Activated CD8-positive, alpha-beta memory T cell treated with anti-CD3 and anti-CD28 coated beads for 48 hours (primary cell): ENCODE results near the gene SIGLEC10.
"Not testable (repeated sequence)": the region's sequence is repeated elsewhere in the genome, so short reads cannot be mapped to it uniquely, and the experiment has no call there.

ENCODE experiments used
- DNase-seq, 3 experiments: peaks; one replicate each; pipeline ENCODE4 v3.0.0-alpha.2; 2020; ENCODE audit warnings: low read depth in 2 of 3, low spot score in 2 of 3

SIGLEC10 gene

DNA sequence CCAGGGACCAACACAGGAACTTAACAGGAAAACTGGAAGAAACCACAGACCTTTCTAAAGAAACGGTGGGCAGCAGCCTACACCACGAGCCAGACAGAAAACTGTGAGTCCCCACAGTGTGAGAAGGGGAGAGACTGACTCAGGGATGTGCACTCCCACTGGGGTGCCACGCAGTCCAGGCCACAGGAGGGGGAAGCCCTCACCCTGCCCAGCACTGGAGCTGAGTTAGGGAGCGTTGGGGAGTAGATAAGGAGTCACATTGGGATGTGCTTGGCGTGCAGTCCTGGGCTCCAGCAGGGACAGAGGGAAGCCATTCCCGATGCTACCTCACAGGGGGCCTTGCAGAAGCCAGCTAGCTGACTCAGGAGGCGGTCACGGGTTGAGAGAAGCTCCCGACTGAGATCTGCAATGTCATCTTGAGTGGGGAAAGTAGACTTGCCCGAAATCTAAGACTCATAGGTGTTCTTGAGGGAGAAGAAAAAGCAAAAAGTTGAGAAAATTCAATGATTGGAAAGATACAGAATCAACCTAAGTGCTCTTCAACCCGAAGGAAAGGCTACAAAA is 23.5 kb upstream of the SIGLEC10 start:
- peak; percentile 51 to 58 (median 57) for DNase-seq

DNA sequence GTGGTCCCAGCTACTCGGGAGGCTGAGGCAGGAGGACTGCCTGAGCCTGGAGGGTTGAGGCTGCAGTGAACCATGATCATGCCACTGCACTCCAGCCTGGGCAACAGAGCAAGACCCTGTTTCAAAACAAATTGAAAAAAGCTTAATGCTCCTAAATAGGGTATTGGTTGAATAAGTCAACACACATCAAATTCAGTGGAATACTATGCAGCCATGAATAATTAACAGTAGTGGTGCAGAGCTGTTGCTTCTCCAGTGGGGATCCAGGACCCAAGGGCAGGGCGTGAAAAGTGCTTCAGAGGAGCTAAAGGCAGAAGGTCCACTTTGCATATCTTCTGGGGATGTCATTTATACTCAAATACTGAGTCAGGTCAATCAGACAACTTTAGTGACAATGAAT is 22.6 kb upstream of the SIGLEC10 start:
- DNase-seq: no peak

DNA sequence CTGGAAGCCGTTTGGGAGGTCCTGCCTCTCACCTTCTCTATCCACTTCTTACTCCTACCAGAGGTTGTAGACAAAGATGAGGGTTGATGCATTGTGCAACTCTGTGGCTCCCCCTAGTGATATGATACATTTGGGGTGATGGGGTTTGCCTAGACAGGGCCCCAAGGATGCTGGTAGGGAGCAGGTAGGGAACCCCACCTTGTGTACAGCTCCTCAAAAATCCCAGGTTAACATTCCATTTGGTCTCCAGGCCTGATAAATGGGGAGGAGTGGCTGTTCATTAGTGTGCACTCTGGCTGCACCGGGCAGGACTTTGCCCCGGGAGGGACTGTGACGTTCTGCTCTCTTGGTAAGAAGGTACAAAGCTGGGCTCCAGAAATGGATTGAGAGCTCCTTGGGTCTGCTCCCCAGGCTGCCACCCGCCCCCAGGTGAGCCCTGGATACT is 21.6 kb upstream of the SIGLEC10 start:
- DNase-seq: no peak

DNA sequence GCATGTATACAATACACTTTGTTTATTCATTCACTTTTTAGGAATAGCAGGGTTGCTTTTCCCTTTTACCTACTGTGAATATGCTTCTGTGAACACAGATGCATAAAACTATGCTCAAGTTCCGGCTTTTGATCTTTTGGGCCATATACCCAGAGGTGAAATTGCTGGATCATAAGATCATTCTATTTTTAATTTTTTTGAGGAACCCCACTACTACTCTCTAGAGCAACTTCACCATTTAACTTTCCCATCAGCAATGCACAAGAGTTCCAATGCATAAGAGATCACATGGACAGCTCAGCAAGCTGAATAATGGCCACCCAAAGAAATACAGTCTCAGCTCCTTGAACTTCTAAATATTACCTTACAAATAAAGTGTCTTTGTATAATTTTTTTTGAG is 17.0 kb upstream of the SIGLEC10 start:
- no peak for DNase-seq

DNA sequence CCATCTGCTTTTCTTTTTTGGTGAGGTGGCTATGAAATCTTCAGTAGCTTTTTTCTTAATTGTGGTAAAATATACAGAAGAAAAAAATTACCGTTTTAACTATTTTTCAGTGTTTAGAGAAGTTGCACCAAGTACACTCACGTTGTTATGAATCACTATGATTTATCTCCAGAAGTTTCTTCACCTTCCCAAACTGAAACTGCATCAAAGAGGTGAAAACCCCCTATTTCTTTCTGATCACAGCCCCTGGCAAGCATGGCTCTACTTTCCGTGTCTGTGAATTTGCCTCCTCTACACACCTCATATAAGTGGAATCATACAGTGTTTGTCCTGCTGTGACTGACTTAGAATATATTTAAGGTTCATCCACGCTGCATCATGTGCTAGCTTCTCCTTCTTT is 15.6 kb upstream of the SIGLEC10 start:
- DNase-seq: no peak

DNA sequence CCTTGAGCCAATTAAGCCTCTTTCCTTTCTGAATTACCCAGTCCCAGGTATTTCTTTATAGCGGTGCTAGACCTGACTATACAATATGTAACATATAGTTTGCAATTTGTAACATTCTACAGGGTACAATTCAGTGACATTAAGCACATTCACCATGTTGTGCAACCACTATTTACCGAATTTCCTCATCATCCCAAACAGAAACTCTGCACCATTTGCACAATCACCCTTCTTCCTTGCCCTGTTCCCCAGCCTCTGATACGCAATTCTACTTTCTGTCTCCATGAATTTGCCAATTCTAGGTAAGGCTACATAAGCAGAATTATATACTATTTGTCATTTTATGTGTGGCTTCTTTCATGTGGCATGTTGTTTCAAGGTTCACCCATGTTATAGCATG is 13.7 kb upstream of the SIGLEC10 start:
- DNase-seq: no peak

DNA sequence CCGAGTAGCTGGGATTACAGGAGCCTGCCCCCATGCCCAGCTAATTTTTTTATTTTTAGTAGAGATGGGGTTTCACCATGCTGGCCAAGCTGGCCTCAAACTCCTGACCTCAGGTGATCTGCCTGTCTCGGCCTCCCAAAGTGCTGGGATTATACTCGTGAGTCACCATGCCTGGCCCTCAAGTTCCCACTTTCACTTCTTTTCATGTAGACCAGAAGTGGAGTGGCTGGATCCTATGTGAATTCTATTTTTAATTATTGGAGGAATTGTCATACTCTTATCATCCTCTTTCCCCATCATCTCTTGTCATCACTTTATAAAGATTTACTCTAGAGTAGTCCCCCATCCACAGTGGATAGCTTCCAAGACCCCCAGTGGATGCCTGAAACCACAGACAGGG is 12.8 kb upstream of the SIGLEC10 start:
- DNase-seq: no peak

DNA sequence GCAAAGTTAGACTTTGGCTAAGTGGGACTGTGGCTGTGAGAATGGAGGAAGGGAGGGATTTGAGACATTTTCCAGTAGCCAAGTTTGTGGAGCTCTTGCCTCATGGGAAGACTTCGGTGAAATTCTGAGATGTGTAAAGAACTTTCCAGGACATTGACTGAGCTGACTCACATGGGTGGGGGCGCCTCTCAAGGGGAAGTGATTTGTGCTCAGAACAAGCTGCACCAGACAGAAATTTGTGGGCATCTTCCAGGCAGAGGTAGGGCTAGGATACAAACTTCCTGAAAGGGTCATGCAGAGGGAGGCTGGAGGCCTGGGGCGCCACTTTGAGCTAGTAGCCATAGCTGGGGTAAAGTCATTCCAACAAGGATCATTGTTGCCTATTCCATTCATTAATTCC is 9.8 kb upstream of the SIGLEC10 start:
- DNase-seq: no peak

DNA sequence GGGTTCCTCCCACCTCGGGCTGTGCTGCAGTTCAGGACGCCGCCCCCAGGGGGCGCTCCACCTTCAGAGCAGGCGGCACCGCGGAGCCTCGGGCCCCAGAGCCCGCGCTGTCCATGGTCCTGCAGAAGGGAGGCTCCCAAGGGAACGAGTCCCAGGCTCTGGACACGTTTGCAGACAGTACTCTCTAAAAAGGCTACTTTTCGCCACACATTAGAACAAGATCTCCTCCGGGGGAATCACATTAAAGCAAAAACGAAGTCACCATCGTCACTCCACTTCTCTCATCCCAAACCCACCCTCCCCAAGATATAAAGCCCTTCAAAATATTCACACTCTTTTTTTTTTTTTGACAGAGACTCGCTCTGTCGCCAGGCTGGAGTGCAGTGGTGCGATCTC is 4.6 kb upstream of the SIGLEC10 start:
- DNase-seq: peak; percentile 58 to 99 (median 97)

DNA sequence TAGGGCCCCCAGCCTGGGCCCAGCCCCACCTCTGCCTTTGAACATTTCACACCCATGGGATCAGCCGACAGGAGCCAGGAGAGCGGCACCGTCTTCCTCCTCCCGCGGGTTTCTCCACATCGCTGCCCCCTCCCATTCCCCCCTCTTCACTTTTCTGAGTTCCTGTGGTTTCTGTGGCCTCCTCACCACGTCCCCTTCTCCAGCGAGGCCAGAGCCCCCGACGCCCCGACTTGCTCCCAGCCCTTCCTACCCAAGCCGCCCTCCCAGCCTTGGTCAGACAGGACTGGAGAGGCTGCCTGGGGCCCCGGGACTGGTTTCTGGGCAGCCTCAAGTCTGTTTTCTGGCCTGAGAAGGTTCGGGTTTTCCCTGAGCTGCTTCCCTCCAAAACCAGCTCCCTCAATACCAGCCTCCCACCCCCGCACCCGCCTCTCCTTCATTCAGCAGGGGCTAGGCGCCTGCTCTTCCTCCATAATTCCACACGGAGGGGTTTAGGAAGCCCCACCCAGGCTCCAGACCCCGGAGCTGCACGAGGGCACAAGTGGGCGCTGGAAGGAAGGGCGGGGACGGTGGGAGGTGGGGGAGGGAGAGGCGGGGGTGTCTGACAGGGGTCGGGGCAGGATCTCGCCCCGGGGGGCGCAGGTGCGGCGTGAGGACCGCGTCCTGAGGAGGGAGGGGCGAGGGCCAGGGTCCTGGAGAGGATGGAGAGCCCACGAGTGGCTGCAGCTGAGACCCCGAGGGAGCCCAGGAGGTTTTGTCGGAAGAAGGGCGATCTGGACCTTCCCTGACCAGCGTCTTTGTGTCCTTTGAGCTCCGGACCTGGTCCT is 4.0 kb upstream of the SIGLEC10 start:
- no peak for DNase-seq

DNA sequence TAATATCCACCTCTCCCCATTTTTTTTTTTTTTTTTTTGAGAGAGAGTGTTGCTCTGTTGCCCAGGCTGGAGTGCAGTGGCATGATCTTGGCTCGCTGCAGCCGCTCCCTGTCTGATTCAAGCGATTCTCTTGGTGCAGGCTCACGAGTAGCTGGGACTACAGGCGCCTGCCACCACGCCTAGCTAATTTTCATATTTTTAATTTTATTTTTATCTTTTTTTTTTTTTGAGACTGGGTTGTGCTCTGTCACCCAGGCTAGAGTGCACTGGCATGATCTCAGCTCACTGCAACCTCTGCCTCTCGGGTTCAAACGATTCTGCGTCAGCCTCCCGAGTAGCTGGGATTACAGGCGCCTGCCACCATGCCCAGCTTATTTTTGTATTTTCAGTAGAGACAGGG is 3.1 kb upstream of the SIGLEC10 start:
- not testable (repeated sequence) for DNase-seq

DNA sequence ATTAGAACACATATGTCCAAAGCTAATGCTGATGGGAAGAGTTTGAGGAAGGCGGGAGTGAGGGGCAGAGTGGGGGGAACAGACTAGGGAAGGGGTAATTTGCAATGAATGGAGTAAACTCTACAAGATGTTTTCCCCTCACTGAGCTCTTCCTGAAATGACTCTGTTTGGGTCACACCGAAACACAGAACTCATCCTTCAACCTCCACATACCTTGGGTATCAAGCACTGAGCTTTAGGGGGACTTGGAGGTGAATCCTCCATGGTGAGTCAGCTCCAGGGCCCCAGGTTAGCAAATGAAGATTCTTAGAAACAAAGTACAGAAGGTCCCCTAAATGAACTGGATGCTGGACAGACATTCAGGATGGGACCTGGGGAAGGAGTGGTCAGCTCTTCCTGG is 1.3 kb upstream of the SIGLEC10 start:
- no peak for DNase-seq

DNA sequence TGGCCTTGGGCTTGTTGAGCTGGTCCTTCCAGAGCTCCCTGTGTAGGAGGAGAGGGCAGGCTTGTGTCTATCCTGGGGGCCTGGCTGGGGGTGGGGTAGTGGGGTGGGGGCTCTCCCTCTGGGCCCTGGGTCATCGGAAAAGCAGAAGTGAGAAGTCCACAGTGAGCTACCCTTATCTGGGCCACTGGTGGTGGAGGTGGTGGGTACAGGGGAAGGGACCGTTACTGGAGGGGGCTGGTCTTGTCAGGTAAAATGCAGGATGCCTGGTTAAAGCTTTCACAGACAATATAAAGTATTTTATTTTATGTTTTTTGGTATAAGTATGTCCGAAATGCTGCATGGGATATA is 342 bp upstream of the SIGLEC10 start:
- DNase-seq: no peak

DNA sequence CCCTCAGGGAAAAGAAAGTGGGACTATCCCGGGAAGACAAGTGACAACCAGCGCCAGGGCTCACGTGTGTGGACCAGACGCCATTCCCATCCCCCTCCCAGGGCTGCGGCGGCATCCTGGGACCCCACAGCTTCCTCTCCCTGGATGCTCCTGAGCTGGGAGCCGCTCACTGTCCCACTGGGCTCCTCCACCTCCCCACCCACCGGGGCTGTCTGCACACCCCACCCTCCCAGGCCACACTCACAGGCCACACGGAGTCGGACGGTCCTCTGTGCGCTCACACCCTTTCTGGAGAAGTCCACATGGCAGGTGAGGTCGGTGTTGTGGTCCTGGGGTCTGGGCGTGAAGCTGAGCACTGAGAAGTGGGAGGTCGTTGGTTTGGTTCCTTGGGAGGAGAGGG is 1.0 kb downstream of the SIGLEC10 start:
- DNase-seq: not testable (repeated sequence)

DNA sequence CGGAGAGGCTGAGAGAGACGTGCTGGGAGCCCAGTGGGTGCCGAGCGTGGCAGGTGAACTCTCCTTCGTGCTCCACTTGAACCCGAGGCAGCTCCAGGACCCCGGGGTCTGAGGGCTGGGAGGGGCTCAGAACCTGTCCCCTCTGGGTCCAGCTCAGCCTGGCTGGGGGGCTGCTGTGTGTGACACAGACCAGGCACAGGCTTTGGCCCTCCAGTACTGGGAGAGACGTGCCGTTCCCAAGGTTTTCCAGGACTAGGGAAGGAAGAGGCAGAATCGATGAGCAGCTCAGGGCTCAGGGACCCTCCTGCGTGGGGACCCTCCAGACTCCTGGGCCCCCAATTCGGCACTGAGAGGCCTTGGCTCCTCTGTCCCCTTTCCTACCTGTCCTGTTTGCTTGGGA is 2.3 kb downstream of the SIGLEC10 start:
- DNase-seq: no peak

DNA sequence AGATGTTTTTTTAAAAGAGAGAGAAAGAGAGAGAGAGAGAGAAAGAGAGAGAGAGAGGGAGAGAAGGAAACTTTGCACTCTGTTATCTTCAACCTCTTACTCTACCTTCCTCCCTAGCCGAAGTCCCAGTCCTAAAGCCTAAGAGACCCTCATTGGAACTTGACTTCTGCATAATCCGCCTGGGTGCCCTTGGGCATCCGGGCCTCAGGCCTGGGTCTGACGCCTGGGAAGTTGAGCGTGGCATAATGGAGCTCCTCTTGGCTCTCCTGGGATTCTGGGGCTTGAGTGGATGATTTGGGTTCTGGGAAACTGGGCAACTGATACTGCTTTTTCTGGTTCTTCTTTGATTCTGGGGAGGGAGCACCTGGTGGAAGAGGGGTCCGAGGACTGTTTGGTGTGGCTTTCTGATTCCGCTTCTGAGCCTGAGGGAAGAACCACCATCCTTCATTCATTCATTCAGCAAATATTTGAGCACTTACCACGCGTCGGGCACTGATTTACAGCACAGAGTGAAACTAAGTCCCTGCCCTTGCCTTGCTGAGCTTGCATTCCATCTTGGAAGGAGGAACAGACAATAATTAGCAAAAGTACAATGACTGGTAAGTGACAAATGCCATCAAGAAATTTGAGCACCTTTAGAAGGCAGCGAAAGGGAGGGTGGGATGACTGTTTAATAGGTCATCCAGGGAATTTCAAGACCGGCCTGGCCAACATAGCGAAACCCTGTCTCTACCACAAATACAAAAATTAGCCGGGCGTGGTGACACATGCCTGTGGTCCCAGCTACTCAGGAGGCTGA is 6.3 kb downstream of the SIGLEC10 start:
- no peak for DNase-seq

DNA sequence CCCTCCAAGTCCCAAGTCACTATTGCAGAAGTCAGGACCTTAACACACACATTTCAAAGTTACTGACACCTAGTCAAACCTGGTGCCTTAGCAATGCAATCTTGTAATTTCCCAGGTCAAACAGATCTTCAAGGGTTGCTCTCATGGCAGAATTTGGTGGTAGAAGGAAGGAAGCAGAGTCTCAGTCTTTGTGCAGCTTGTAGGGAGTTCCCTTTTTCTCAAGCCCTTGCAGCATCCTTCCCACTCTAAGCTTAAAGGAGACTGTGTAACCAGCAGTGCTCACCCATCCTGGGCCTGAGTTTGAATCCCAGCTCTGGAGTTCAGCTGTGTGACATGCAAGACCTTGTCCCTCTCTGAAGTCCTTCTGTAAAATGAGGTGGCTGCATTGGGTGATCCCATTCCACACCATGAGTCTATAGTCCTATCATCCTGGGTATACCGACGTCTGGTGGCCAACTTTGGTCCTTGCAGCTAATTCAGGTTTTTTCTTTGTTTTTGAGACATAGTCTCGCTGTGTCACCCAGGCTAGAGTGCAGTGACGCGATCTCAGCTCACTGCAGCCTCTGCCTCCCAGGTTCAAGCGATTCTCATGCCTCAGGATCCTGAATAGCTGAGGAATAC is 9.8 kb downstream of the SIGLEC10 start:
- no peak for DNase-seq

DNA sequence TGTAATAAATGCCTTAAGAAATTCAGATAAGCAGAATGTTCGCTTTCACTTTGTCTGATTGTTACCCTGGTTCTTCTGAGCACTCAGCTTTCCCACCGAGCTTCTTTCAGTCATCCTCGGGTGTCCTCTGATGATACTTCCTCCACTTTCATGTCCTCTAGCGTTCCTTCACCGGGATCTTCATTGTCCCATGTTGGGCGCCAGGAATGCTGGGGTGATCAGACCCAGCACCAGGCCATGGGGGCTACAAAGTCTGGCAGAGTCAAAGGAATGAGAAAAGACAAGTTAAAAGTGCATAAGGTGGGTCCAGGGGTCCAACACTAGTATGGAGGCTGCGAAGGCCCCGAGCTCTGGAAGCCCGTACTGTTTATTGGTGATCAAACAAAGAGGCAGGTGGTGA is 15.3 kb downstream of the SIGLEC10 start:
- DNase-seq: no peak

DNA sequence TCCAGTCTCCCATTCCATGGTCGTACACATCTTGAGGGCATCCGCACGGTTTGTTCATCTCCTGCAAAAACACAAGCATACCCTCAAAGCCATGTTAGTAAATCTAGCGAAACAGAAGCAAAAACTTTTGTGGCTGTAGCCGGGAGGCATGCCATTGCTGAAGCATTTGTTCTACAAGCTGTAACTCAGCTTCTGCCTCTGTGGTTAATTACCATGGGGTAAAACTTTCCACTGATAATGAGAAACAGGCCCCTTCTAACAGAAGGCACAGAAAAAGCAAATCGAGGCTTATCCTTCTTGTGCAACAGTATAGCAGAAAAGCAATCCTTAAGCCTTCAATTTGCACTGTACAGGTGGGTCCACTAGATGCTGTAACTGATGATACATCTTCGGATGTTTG is 17.5 kb downstream of the SIGLEC10 start:
- not testable (repeated sequence) for DNase-seq

DNA sequence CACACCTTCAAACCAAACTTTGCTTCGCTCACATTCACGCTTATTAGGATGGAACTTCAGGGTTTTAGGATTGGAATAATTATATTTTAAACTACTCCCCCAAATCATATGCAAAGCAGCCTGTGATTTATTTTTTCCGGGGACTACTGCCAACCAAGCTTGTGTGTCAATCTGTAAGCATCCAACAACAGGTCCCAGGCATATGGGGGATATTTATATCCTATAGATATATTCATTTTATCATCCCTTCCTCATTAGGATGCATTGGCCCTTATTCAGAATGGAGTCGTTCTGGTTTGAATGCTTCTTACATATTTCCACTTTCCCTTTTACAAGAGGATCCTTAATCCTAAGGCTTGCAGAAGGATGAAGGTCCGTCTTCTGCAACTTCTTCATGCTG is 18.2 kb downstream of the SIGLEC10 start:
- DNase-seq: no peak

DNA sequence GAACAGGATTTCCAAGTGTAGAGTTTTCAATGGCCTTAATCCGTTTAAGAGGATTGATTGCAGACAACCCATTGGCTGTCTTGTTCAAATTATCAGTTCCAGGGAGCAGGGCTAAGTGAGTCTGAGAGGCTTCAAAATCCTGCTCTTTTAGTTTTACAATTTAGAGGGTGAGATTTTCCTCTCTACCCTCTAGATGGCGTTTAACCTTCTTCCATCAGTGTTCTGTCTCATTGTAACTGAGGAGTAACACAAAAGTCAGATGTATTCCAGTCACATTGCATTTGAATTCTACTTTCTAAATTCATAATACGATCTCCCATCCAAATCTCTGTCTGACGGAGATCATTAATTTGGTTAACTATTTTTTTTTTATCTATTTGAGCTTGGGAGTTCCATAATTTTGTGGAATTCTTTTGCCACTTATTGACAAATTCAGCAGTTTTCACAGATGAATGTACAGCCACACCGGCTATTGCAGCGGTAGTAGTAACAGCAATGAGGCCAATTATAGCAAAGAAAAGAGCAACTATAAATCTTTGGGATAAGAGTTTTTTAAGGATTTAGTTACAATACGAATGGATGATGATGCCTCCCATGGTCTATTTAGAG is 19.2 kb downstream of the SIGLEC10 start:
- DNase-seq: no peak
